Endothelial cell of umbilical vein (primary cell): Measurements from ENCODE around the gene TRAPPC3. TPM values are rescaled to one million over a fixed set of nuclear protein-coding genes. Genes with fewer than 3 reads are reported as not detected.
A peak's percentile ranks its signal among the peaks of the same experiment; 100 is the strongest.

ENCODE experiments used
- BruUV-seq: library from RNA; stranded (reverse); fragments of 400-500 nt; replicated peaks from 2 replicates; lab custom pipeline; 2021; lab: Mats Ljungman, UMichigan
- CTCF ChIA-PET: fragments of 300-600, 350-600 bp; sonication (Branson Sonifier 250); formaldehyde crosslinking; loops from one replicate; lab custom pipeline; 2021; ENCODE audit warnings: antibody characterized with exemption, inconsistent platforms; lab: Charles Lee
- POLR2A ChIA-PET: fragments of 300-600, 350-600 bp; sonication (Branson Sonifier 250); formaldehyde crosslinking; loops from one replicate; lab custom pipeline; 2021; ENCODE audit warnings: antibody characterized with exemption, inconsistent platforms; lab: Charles Lee
- DNase-seq: peaks from one replicate; pipeline ENCODE4 v3.0.0-alpha.2; 2011; ENCODE audit warnings: low read depth, low spot score
- FAIRE-seq: peaks from 2 replicates; lab custom pipeline; 2011; peaks lifted over from hg19 to GRCh38; lab: Jason Lieb, UNC
- H2AFZ ChIP-seq: 2 replicates; pipeline ENCODE4 v1.6.0; 2012; ENCODE audit warnings: low read depth, low read length, control low read depth, inconsistent platforms
- H3K27ac ChIP-seq: 2 replicates; pipeline ENCODE4 v1.5.1; 2011; ENCODE audit warnings: low read depth, mild to moderate bottlenecking, control low read depth, low read length, moderate library complexity; ENCODE audit not compliant: insufficient read depth
- H3K27me3 ChIP-seq, 2 experiments: 2 replicates each; pipeline versions ENCODE4 v1.6.0 to v1.6.1; 2011; ENCODE audit warnings: low read length in 2 of 2, mixed read lengths in 1 of 2; ENCODE audit not compliant: control insufficient read depth in 2 of 2, insufficient read depth in 2 of 2
- H3K36me3 ChIP-seq, 2 experiments: 2 replicates in 1 of 2; 3 replicates in 1 of 2; pipeline ENCODE4 v1.5.1; 2011; ENCODE audit warnings: low read length in 2 of 2, mild to moderate bottlenecking in 1 of 2, moderate library complexity in 1 of 2; ENCODE audit not compliant: control insufficient read depth in 2 of 2, insufficient read depth in 2 of 2; ENCODE audit errors: extremely low read depth in 1 of 2
- H3K4me1 ChIP-seq: 3 replicates; pipeline ENCODE4 v1.5.1; 2011; ENCODE audit warnings: mild to moderate bottlenecking, low read length; ENCODE audit not compliant: control insufficient read depth, insufficient read depth; ENCODE audit errors: extremely low read depth
- H3K4me2 ChIP-seq: 2 replicates; pipeline ENCODE4 v1.6.1; 2011; ENCODE audit warnings: low read length, control low read depth, mixed read lengths; ENCODE audit not compliant: insufficient read depth
- H3K4me3 ChIP-seq, 3 experiments: fragments of 200-600 bp in 1 of 3; sonication (generic), shearing (Covaris generic) in 1 of 3; replicated peaks in 1 of 3; 2 replicates each; pipeline ENCODE4 v1.5.1; 2011 to 2016; ENCODE audit warnings: control low read depth in 3 of 3, low read length in 3 of 3, mild to moderate bottlenecking in 2 of 3, inconsistent platforms in 1 of 3, low read depth in 1 of 3, moderate library complexity in 1 of 3; ENCODE audit not compliant: insufficient read depth in 1 of 3
- H3K79me2 ChIP-seq: 2 replicates; pipeline ENCODE4 v1.6.0; 2012; ENCODE audit warnings: low read length, inconsistent platforms; ENCODE audit not compliant: control insufficient read depth, insufficient read depth
- H3K9ac ChIP-seq: replicated peaks from 2 replicates; pipeline ENCODE3; 2011; ENCODE audit warnings: low read length, control low read depth; ENCODE audit not compliant: insufficient read depth; ENCODE audit errors: extremely low read depth
- H3K9me1 ChIP-seq: replicated peaks from 3 replicates; pipeline ENCODE4 v1.6.0; 2011; ENCODE audit warnings: mild to moderate bottlenecking, low read length; ENCODE audit not compliant: control insufficient read depth, insufficient read depth; ENCODE audit errors: extremely low read depth
- H3K9me3 ChIP-seq: replicated peaks from 2 replicates; pipeline ENCODE4 v1.5.1; 2012; ENCODE audit warnings: low read length, inconsistent platforms; ENCODE audit not compliant: control insufficient read depth, insufficient read depth
- H4K20me1 ChIP-seq: replicated peaks from 2 replicates; pipeline ENCODE3; 2011; ENCODE audit warnings: mild to moderate bottlenecking, low read length; ENCODE audit not compliant: control insufficient read depth, insufficient read depth; ENCODE audit errors: extremely low read depth
- CTCF ChIP-seq, 2 donors: IDR thresholded peaks; 1 replicate in 1 of 2; 2 replicates in 1 of 2; pipeline ENCODE4 v1.5.1; 2011; ENCODE audit warnings: low read length in 2 of 2, mild to moderate bottlenecking in 2 of 2, moderate library complexity in 2 of 2, control low read depth in 1 of 2, inconsistent platforms in 1 of 2, low read depth in 1 of 2; ENCODE audit not compliant: insufficient read depth in 1 of 2; ENCODE audit errors: extremely low read depth in 1 of 2
- JUN ChIP-seq: IDR thresholded peaks from 2 replicates; pipeline ENCODE4 v1.6.1; 2011; ENCODE audit warnings: borderline replicate concordance, low read depth; ENCODE audit not compliant: insufficient read length, insufficient read depth
- MYC ChIP-seq: IDR thresholded peaks from one replicate; pipeline ENCODE4 v1.6.1; 2011; ENCODE audit warnings: mild to moderate bottlenecking, low read depth, low read length
- dilution Hi-C: fragments of 300-500 bp; cut with MboI; formaldehyde crosslinking; loops from one replicate; pipeline ENCODE4 v1.15.0; 2019; ENCODE audit warnings: low sequenced_read_pairs; ENCODE audit not compliant: extremely low pct_ligation_motif_present
- intact Hi-C: fragments of 100-400 bp; cut with micrococcal nuclease; formaldehyde crosslinking; loops from one replicate; pipeline ENCODE4 v1.10.0; 2022
- polyA plus RNA-seq, 4 experiments: library from polyadenylated mRNA; depleted of rRNA in 3 of 4; stranded (reverse) in 3 of 4; unstranded in 1 of 4; fragments of >200 nt; gene quantifications; 2 replicates each; pipeline versions ENCODE4 v1.2.1 to v1.2.3, GENCODE V29; 2011 to 2012; ENCODE audit warnings: missing spikeins in 1 of 4
- total RNA-seq: library from RNA; stranded (reverse); gene quantifications from 2 replicates; pipeline ENCODE4 v1.2.3, GENCODE V29; 2021

The TRAPPC3 gene
- total and polyA plus RNA-seq, 2 donors (not counting 3 experiments of a cell fraction or from before 2014, with no cell fraction given): 93.4 to 125 TPM

GRCh38 chr1:36096500-36097432 lies 52.5 kb downstream of the TRAPPC3 start:
- no peaks in the 10 kb centered on the region for H4K20me1 ChIP-seq
- intact Hi-C loops (no loop called here), dilution Hi-C loops (no loop called here)
- no peak overlapping the region for H3K9ac ChIP-seq
- BruUV-seq: no TSS peak
- no peak overlapping the region for H3K4me3 ChIP-seq
- H3K27ac ChIP-seq: no peak overlapping the region
- FAIRE-seq: no peak
- POLR2A ChIA-PET: interaction anchor here (0.7 kb wide), 1 partner anchor 304 kb away, joined by 3 read pairs; no protein-coding TSS in a partner anchor
- peaks cover 16 to 30% of the 10 kb centered on the region in 2 experiments for H3K36me3 ChIP-seq
- no peaks in the 10 kb centered on the region for H3K4me1 ChIP-seq
- no peaks in the 10 kb centered on the region for H3K27me3 ChIP-seq
- no peaks in the 10 kb centered on the region for H3K9me3 ChIP-seq
- no peak for DNase-seq
- no peak for TF ChIP-seq JUN
- TF ChIP-seq MYC: no peak
- TF ChIP-seq CTCF (IDR thresholded peaks at IDR 0.05; ENCODE audit: extremely low read depth in 1 of 2, insufficient read depth in 1 of 2, low read depth in 1 of 2, low read length in 2 of 2): peak; percentile 21 to 32
- H3K9me1 ChIP-seq: no peaks in the 10 kb centered on the region
- H3K79me2 ChIP-seq: no peaks in the 10 kb centered on the region
- no peak overlapping the region for H2AFZ ChIP-seq
- H3K4me2 ChIP-seq: no peak overlapping the region
- CTCF ChIA-PET: interaction anchor here (0.6 to 13.8 kb wide), 14 partner anchors 8 to 354 kb away, joined by 3 to 233 read pairs (median 3); partner anchors contain the start of genes OSCP1 and TRAPPC3
